ENCODE measurements around the gene ADORA2B.

The ADORA2B gene

GRCh38 chr17:15981208-15981607 lies 36.3 kb downstream of the ADORA2B start:
- H3K4me3 ChIP-seq (replicated peaks; ENCODE audit: insufficient read depth, low read length): no peak overlapping the region
- no peaks in the 10 kb centered on the region for H3K27me3 ChIP-seq (ENCODE audit: insufficient read depth, poor library complexity, severe bottlenecking)
- no peak for DNase-seq (ENCODE audit: low read depth in 1 of 2, low spot score in 1 of 2)
- TF ChIP-seq POLR2AphosphoS5 (IDR thresholded peaks at IDR 0.05; ENCODE audit: low read depth): no peak
- TF ChIP-seq GABPA (IDR thresholded peaks at IDR 0.05; ENCODE audit: low read depth): no peak
- no peak for TF ChIP-seq CTCF (IDR thresholded peaks at IDR 0.05; ENCODE audit: insufficient read depth, low read length)
- TF ChIP-seq, protein P1, sequence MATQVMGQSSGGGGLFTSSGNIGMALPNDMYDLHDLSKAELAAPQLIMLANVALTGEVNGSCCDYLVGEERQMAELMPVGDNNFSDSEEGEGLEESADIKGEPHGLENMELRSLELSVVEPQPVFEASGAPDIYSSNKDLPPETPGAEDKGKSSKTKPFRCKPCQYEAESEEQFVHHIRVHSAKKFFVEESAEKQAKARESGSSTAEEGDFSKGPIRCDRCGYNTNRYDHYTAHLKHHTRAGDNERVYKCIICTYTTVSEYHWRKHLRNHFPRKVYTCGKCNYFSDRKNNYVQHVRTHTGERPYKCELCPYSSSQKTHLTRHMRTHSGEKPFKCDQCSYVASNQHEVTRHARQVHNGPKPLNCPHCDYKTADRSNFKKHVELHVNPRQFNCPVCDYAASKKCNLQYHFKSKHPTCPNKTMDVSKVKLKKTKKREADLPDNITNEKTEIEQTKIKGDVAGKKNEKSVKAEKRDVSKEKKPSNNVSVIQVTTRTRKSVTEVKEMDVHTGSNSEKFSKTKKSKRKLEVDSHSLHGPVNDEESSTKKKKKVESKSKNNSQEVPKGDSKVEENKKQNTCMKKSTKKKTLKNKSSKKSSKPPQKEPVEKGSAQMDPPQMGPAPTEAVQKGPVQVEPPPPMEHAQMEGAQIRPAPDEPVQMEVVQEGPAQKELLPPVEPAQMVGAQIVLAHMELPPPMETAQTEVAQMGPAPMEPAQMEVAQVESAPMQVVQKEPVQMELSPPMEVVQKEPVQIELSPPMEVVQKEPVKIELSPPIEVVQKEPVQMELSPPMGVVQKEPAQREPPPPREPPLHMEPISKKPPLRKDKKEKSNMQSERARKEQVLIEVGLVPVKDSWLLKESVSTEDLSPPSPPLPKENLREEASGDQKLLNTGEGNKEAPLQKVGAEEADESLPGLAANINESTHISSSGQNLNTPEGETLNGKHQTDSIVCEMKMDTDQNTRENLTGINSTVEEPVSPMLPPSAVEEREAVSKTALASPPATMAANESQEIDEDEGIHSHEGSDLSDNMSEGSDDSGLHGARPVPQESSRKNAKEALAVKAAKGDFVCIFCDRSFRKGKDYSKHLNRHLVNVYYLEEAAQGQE (IDR thresholded peaks at IDR 0.05; ENCODE audit: insufficient replicate concordance, low read depth): no peak
- TF ChIP-seq SPI1 (IDR thresholded peaks at IDR 0.05; ENCODE audit: borderline replicate concordance, low read depth): no peak; the same call in 1 of the 2 replicates
- H3K27ac ChIP-seq (replicated peaks): no peak overlapping the region

DNA sequence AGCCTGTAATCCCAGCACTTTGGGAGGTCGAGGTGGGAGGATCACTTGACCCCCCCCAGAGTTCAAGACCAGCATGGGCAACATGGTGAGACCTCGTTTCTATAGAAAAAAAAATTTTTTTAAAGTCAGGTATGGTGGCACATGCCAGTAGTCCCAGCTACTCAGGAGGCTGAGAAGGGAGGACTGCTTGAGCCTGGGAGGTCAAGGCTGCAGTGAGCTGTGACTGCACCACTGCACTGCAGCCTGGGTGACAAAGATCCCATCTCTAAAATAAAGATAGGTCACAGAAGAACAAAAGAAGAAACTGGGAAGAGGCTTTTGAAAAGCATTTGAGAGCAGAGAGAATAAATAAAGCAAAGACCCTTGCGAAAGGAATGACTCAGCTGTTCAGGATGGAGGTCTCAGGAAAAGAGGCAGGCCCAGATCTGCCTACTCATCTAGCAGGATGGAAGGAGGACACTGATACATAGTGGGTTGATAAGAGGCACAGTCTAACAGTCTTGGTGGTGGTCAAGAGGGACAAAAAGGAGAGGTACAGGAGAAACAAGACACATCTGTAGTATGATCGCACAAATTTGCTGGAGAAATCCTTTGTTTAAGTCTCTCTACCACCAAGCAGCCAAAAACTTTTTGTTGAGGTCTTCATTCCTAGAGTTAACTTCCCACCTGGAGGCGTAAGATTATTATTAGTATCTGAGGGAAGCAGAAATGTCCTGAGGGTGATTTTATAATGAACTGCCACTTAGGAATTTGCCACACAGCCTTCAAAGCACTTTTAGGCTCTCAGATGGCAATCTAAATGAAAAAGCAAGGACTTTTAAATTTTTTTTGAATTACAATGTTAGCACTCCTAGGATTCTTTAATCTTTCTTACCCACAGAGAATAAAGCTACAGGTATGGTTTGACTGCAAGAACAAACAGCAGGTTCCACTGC lies 37.0 kb downstream of the ADORA2B start:
- no peak for DNase-seq (ENCODE audit: low read depth in 1 of 2, low spot score in 1 of 2)
- Histone ChIP-seq H3K27ac (replicated peaks) (no peak overlapping the region), H3K4me3 (replicated peaks; ENCODE audit: insufficient read depth, low read length) (no peak overlapping the region)

DNA sequence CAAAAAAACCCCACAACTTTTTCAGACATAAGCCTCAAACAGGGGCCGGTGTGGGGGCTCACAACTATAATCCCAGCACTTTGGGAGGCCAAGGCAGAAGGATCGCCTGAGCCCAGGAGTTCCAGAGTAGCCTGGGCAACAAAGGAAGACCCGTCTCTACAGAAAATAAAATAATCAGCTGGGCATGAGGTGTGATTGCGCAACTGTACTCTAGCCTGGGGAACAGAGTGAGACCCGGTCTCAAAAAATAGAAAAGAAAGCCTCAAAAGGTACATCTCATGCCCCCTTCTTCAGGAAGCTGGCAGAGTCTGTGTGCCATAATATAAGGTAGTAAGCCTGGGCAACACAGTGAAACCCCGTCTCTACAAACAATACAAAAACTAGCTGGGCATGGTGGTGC lies 51.4 kb downstream of the ADORA2B start:
- Histone ChIP-seq H3K27me3 (ENCODE audit: insufficient read depth, poor library complexity, severe bottlenecking) (no peaks in the 10 kb centered on the region), H3K4me3 (replicated peaks; ENCODE audit: insufficient read depth, low read length) (no peak overlapping the region), H3K27ac (replicated peaks) (no peak overlapping the region)
- DNase-seq (ENCODE audit: low read depth in 1 of 2, low spot score in 1 of 2): no peak
- no peak for TF ChIP-seq POLR2AphosphoS5 (IDR thresholded peaks at IDR 0.05; ENCODE audit: low read depth)
- TF ChIP-seq, protein P1 (IDR thresholded peaks at IDR 0.05; ENCODE audit: insufficient replicate concordance, low read depth): no peak
- no peak for TF ChIP-seq CTCF (IDR thresholded peaks at IDR 0.05; ENCODE audit: insufficient read depth, low read length)
- no peak for TF ChIP-seq SPI1 (IDR thresholded peaks at IDR 0.05; ENCODE audit: borderline replicate concordance, low read depth)
- no peak for TF ChIP-seq GABPA (IDR thresholded peaks at IDR 0.05; ENCODE audit: low read depth)

More for the DNA sequence above, 37.0 kb downstream of the ADORA2B start:
- TF ChIP-seq SPI1 (IDR thresholded peaks at IDR 0.05; ENCODE audit: borderline replicate concordance, low read depth) (no peak), POLR2AphosphoS5 (IDR thresholded peaks at IDR 0.05; ENCODE audit: low read depth) (no peak), GABPA (IDR thresholded peaks at IDR 0.05; ENCODE audit: low read depth) (no peak), CTCF (IDR thresholded peaks at IDR 0.05; ENCODE audit: insufficient read depth, low read length) (no peak)
- TF ChIP-seq, protein P1 (IDR thresholded peaks at IDR 0.05; ENCODE audit: insufficient replicate concordance, low read depth): no peak
- no peaks in the 10 kb centered on the region for H3K27me3 ChIP-seq (ENCODE audit: insufficient read depth, poor library complexity, severe bottlenecking)
